K562 (cell line): ENCODE measurements around the gene ZNF599. TPM values are rescaled to one million over a fixed set of nuclear protein-coding genes. Genes with fewer than 3 reads are reported as not detected.

Source experiments
- ATAC-seq: fragments of 200-7000 bp; cut with Tn5 transposase; 3 replicates; pipeline ENCODE4 v1.9.1; 2020; ENCODE audit warnings: moderate library complexity
- BruUV-seq: library from RNA; stranded (reverse); fragments of 400-500 nt; replicated peaks from 2 replicates; lab custom pipeline; 2021; lab: Mats Ljungman, UMichigan
- CTCF ChIA-PET: fragments of 300-600 bp; formaldehyde crosslinking; extraction: SDS; loops from one replicate; lab custom pipeline; 2021; ENCODE audit warnings: low intra/inter-chr PET ratio; lab: Yijun Ruan, JAX
- POLR2A ChIA-PET: fragments of 300-600, 350-650 bp; sonication (Branson Sonifier 250); formaldehyde crosslinking; extraction: SDS; loops from one replicate; lab custom pipeline; 2021; ENCODE audit warnings: antibody characterized with exemption, inconsistent platforms; lab: Yijun Ruan, JAX
- DNase-seq, 4 experiments: peaks; one replicate each; pipeline versions ENCODE4 v3.0.0 to v3.0.0-alpha.2; 2011 to 2018; ENCODE audit warnings: low spot score in 3 of 4, mixed read lengths in 3 of 4; ENCODE audit errors: extremely low read depth in 1 of 4
- FAIRE-seq: peaks from 2 replicates; lab custom pipeline; 2011; peaks lifted over from hg19 to GRCh38; lab: Jason Lieb, UNC
- H2AFZ ChIP-seq: 2 replicates; pipeline ENCODE4 v1.6.0; 2011; ENCODE audit warnings: low read depth, low read length, control low read depth, inconsistent platforms
- H3K27ac ChIP-seq: fragments of 200-600 bp; 3 replicates; pipeline ENCODE4 v1.8.0; 2011; ENCODE audit warnings: low read depth, mild to moderate bottlenecking, control low read depth, inconsistent platforms, low read length, moderate library complexity, mixed read lengths; ENCODE audit errors: extremely low read depth
- H3K27me3 ChIP-seq, 2 experiments: fragments of 300-600 bp in 1 of 2; 2 replicates in 1 of 2; 3 replicates in 1 of 2; pipeline versions ENCODE4 v1.6.0 to v1.8.0; 2011; ENCODE audit warnings: inconsistent platforms in 2 of 2, low read length in 2 of 2, mild to moderate bottlenecking in 1 of 2, mixed read lengths in 1 of 2, moderate library complexity in 1 of 2; ENCODE audit not compliant: control insufficient read depth in 2 of 2, insufficient read depth in 2 of 2
- H3K36me3 ChIP-seq: fragments of 300-600 bp; 3 replicates; pipeline ENCODE4 v1.8.0; 2011; ENCODE audit warnings: mild to moderate bottlenecking, low read length, inconsistent platforms; ENCODE audit not compliant: control insufficient read depth, insufficient read depth
- H3K4me1 ChIP-seq, 2 experiments: fragments of 200-600 bp in 1 of 2; replicated peaks in 1 of 2; 2 replicates in 1 of 2; 3 replicates in 1 of 2; pipeline versions ENCODE4 v1.5.1 to v1.8.0; 2011; ENCODE audit warnings: inconsistent platforms in 2 of 2, low read length in 2 of 2, mild to moderate bottlenecking in 1 of 2, mixed read lengths in 1 of 2, moderate library complexity in 1 of 2; ENCODE audit not compliant: control insufficient read depth in 2 of 2, insufficient read depth in 2 of 2
- H3K4me2 ChIP-seq: 2 replicates; pipeline ENCODE4 v1.6.1; 2011; ENCODE audit warnings: low read length, control low read depth, inconsistent platforms, mixed read lengths; ENCODE audit not compliant: insufficient read depth
- H3K4me3 ChIP-seq: fragments of 200-600 bp; sonication (generic), shearing (Covaris generic); 2 replicates; pipeline ENCODE4 v1.5.1; 2016; ENCODE audit warnings: control low read depth, inconsistent platforms
- H3K79me2 ChIP-seq: fragments of 200-600 bp; 3 replicates; pipeline ENCODE4 v1.8.0; 2011; ENCODE audit warnings: low read length, inconsistent platforms; ENCODE audit not compliant: control insufficient read depth, insufficient read depth
- H3K9ac ChIP-seq, 2 experiments: 2 replicates each; pipeline versions ENCODE4 v1.6.0 to v1.6.1; 2011; ENCODE audit warnings: low read depth in 2 of 2, low read length in 2 of 2, control low read depth in 1 of 2, inconsistent platforms in 1 of 2, mild to moderate bottlenecking in 1 of 2, mixed read lengths in 1 of 2; ENCODE audit not compliant: insufficient read depth in 1 of 2
- H3K9me1 ChIP-seq: one replicate; pipeline ENCODE4 v1.6.0; 2011; ENCODE audit warnings: inconsistent platforms, mild to moderate bottlenecking, low read length, moderate library complexity; ENCODE audit not compliant: control insufficient read depth, insufficient read depth
- H3K9me3 ChIP-seq: replicated peaks from 2 replicates; pipeline ENCODE4 v1.5.1; 2011; ENCODE audit warnings: low read depth, low read length, inconsistent platforms; ENCODE audit not compliant: control insufficient read depth, insufficient read depth
- H4K20me1 ChIP-seq: replicated peaks from 2 replicates; pipeline ENCODE4 v1.6.1; 2011; ENCODE audit warnings: low read length, inconsistent platforms, mixed read lengths; ENCODE audit not compliant: control insufficient read depth, insufficient read depth
- GTF2A2 ChIP-seq: IDR thresholded peaks from 2 replicates; pipeline ENCODE4 v1.6.1; 2016; ENCODE audit warnings: mild to moderate bottlenecking, missing genetic modification characterization, missing compliant biosample characterization
- HLTF ChIP-seq: fragments of 450-650 bp; IDR thresholded peaks from 2 replicates; pipeline ENCODE4 v1.6.1; 2016
- MXI1 ChIP-seq: IDR thresholded peaks from 2 replicates; pipeline ENCODE4 v1.6.1; 2011; ENCODE audit warnings: low read depth, mild to moderate bottlenecking, improper control_type of control experiment, low read length
- SP1 ChIP-seq: sonication (generic); formaldehyde crosslinking; IDR thresholded peaks from 2 replicates; pipeline ENCODE4 v1.8.1; 2022; ENCODE audit warnings: mild to moderate bottlenecking, missing genetic modification reagents
- SRSF3 ChIP-seq: fragments of 200-400 bp; formaldehyde crosslinking; IDR thresholded peaks from 2 replicates; pipeline ENCODE4 v1.6.1; 2016; ENCODE audit warnings: mild to moderate bottlenecking, low read length, moderate library complexity; ENCODE audit not compliant: insufficient read depth
- ZBTB1 ChIP-seq: sonication (generic); formaldehyde crosslinking; IDR thresholded peaks from 2 replicates; pipeline ENCODE4 v1.8.1; 2023; ENCODE audit warnings: missing genetic modification reagents, low read depth, mild to moderate bottlenecking, borderline replicate concordance
- ZNF224 ChIP-seq: sonication (generic); formaldehyde crosslinking; IDR thresholded peaks from 2 replicates; pipeline ENCODE4 v1.8.0; 2022; ENCODE audit warnings: mild to moderate bottlenecking, missing genetic modification reagents
- WGBS: fragments of 100-300 bp; shearing (Covaris generic); methylation state at CpG from one replicate; pipeline ENCODE4 v1.1.6; 2016; ENCODE audit warnings: low coverage, mixed read lengths; ENCODE audit not compliant: insufficient coverage; ENCODE audit errors: missing lambda C conversion rate; 5-methylcytosine and 5-hydroxymethylcytosine counted together
- in situ Hi-C: fragments of 300-500 bp; cut with MboI; formaldehyde crosslinking; loops from 4 replicates; pipeline ENCODE4 v1.15.0; 2018; ENCODE audit warnings: inconsistent platforms, mixed read lengths
- intact Hi-C: fragments of 100-400 bp; cut with micrococcal nuclease; formaldehyde crosslinking; loops from 2 replicates; pipeline ENCODE4 v1.14.2; 2022
- polyA plus RNA-seq, 8 experiments: library from polyadenylated mRNA; depleted of rRNA in 4 of 8; stranded (reverse) in 5 of 8; unstranded in 3 of 8; fragments of >200 nt; fragmentation: Nextera tagmentation in 2 of 8; fragmentation: Illumina TruSeq in 1 of 8; extraction: Ambion mirVana in 2 of 8; extraction: Trizol in 1 of 8; gene quantifications; 2 replicates each; pipeline versions ENCODE4 v1.2.1 to v1.2.3, GENCODE V29; 2011 to 2014; ENCODE audit warnings: inconsistent platforms in 1 of 8, missing spikeins in 1 of 8
- total RNA-seq, 7 experiments: library from RNA; depleted of rRNA in 6 of 7; stranded (reverse); fragments of >200 nt in 6 of 7; fragmentation: Illumina TruSeq in 2 of 7; extraction: Trizol in 2 of 7; gene quantifications; 2 replicates each; pipeline versions ENCODE4 v1.2.1 to v1.2.3, GENCODE V29; 2011 to 2021; ENCODE audit warnings: low replicate concordance in 1 of 7
- TF ChIP-seq, protein P1 (sequence below): fragments of 450-650 bp; IDR thresholded peaks from 2 replicates; pipeline ENCODE4 v1.6.1; 2016; ENCODE audit warnings: borderline replicate concordance
- TF ChIP-seq, protein P2 (sequence below): fragments of 250-450 bp; sonication (Bioruptor Pico); IDR thresholded peaks from 2 replicates; pipeline ENCODE4 v1.4.0; 2020

The ZNF599 gene
- total and polyA plus RNA-seq, 9 of the 15 experiments (the other 6 are each of a cell fraction or from before 2014, with no cell fraction given): 0.71 to 6.7 (median 2.8) TPM

GRCh38 chr19:34794066-34794960, 21.3 kb upstream of the ZNF599 start:
- Histone ChIP-seq H4K20me1 (no peaks in the 10 kb centered on the region), H3K9me1 (no peaks in the 10 kb centered on the region), H3K27me3 (no peaks in the 10 kb centered on the region), H3K36me3 (no peaks in the 10 kb centered on the region), H3K27ac (no peak overlapping the region), H3K9ac (no peak overlapping the region), H3K4me1 (no peaks in the 10 kb centered on the region; a peak in 1 of 5 replicates), H3K9me3 (no peaks in the 10 kb centered on the region), H3K4me2 (peak overlapping the region; percentile 39; the same call in 1 of the 2 replicates), H3K4me3 (no peak overlapping the region), H3K79me2 (no peaks in the 10 kb centered on the region), H2AFZ (peak overlapping the region; percentile 88)
- WGBS: 16% methylated on average over 9 of the region's 9 CpGs
- peak; percentile 22; the same call in 1 of the 3 replicates for ATAC-seq
- ChIA-PET POLR2A (interaction anchor here (0.7 to 1.3 kb wide), 3 partner anchors 10 to 212 kb away, joined by 3 to 4 read pairs (median 3); no protein-coding TSS in a partner anchor), CTCF (no interaction called here)
- in situ Hi-C loops: no loop called here
- no peak for FAIRE-seq
- no TSS peak for BruUV-seq
- DNase-seq: no peak
- intact Hi-C loops: no loop called here
- TF ChIP-seq SRSF3 (no peak), MXI1 (no peak), ZNF224 (no peak), HLTF (no peak), SP1 (CRISPR knock-in tag) (no peak), ZBTB1 (no peak), GTF2A2 (tag) (no peak)
- TF ChIP-seq, protein P1, sequence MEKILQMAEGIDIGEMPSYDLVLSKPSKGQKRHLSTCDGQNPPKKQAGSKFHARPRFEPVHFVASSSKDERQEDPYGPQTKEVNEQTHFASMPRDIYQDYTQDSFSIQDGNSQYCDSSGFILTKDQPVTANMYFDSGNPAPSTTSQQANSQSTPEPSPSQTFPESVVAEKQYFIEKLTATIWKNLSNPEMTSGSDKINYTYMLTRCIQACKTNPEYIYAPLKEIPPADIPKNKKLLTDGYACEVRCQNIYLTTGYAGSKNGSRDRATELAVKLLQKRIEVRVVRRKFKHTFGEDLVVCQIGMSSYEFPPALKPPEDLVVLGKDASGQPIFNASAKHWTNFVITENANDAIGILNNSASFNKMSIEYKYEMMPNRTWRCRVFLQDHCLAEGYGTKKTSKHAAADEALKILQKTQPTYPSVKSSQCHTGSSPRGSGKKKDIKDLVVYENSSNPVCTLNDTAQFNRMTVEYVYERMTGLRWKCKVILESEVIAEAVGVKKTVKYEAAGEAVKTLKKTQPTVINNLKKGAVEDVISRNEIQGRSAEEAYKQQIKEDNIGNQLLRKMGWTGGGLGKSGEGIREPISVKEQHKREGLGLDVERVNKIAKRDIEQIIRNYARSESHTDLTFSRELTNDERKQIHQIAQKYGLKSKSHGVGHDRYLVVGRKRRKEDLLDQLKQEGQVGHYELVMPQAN: no peak
- TF ChIP-seq, protein P2, sequence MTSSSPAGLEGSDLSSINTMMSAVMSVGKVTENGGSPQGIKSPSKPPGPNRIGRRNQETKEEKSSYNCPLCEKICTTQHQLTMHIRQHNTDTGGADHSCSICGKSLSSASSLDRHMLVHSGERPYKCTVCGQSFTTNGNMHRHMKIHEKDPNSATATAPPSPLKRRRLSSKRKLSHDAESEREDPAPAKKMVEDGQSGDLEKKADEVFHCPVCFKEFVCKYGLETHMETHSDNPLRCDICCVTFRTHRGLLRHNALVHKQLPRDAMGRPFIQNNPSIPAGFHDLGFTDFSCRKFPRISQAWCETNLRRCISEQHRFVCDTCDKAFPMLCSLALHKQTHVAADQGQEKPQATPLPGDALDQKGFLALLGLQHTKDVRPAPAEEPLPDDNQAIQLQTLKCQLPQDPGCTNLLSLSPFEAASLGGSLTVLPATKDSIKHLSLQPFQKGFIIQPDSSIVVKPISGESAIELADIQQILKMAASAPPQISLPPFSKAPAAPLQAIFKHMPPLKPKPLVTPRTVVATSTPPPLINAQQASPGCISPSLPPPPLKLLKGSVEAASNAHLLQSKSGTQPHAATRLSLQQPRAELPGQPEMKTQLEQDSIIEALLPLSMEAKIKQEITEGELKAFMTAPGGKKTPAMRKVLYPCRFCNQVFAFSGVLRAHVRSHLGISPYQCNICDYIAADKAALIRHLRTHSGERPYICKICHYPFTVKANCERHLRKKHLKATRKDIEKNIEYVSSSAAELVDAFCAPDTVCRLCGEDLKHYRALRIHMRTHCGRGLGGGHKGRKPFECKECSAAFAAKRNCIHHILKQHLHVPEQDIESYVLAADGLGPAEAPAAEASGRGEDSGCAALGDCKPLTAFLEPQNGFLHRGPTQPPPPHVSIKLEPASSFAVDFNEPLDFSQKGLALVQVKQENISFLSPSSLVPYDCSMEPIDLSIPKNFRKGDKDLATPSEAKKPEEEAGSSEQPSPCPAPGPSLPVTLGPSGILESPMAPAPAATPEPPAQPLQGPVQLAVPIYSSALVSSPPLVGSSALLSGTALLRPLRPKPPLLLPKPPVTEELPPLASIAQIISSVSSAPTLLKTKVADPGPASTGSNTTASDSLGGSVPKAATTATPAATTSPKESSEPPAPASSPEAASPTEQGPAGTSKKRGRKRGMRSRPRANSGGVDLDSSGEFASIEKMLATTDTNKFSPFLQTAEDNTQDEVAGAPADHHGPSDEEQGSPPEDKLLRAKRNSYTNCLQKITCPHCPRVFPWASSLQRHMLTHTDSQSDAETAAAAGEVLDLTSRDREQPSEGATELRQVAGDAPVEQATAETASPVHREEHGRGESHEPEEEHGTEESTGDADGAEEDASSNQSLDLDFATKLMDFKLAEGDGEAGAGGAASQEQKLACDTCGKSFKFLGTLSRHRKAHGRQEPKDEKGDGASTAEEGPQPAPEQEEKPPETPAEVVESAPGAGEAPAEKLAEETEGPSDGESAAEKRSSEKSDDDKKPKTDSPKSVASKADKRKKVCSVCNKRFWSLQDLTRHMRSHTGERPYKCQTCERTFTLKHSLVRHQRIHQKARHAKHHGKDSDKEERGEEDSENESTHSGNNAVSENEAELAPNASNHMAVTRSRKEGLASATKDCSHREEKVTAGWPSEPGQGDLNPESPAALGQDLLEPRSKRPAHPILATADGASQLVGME (CRISPR knock-in tag): no peak
